Measurements from ENCODE around the gene CYRIA. TPM values are rescaled to one million over a fixed set of nuclear protein-coding genes. Genes with fewer than 3 reads are reported as not detected.

CYRIA gene
- total RNA-seq, 1 experiment from 2014 or later, result 183 TPM

DNA sequence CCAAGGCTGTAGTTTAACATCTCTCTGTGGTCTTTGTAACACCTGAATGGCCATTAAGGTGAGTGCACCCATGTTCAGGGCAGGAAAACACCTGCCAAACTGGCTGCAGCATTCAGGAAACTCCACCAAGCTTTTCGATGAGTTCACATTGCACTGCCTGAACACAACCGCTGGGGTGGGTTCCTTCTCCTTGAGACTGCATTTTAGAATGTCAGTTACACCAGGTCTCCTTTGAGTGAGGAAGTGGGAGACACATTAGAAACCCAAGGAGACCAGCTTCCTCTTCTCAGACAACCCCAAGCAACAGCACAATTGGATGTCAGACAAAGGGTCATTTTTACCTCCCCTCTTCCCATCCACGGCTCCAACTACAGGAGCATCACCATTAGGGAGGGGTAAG lies 35.2 kb downstream of the CYRIA start:
- Histone ChIP-seq H3K27ac (ENCODE audit: low read depth, low read length, poor library complexity, severe bottlenecking) (peak overlapping the region; percentile 94), H3K27me3 (replicated peaks; ENCODE audit: insufficient read depth, low read depth, low read length, poor library complexity) (no peaks in the 10 kb centered on the region), H3K9me3 (ENCODE audit: low read depth, low read length, poor library complexity, severe bottlenecking) (no peaks in the 10 kb centered on the region), H3K36me3 (ENCODE audit: insufficient read depth, low read length, poor library complexity, severe bottlenecking) (peaks cover 36% of the 10 kb centered on the region), H3K4me3 (ENCODE audit: low read depth, low read length, poor library complexity, severe bottlenecking) (no peak overlapping the region), H3K4me1 (ENCODE audit: insufficient read depth, low read length, poor library complexity, severe bottlenecking) (peaks cover 100% of the 10 kb centered on the region)
- no peak for TF ChIP-seq EZH2 (IDR thresholded peaks at IDR 0.05; ENCODE audit: borderline replicate concordance, low read depth, low read length, poor library complexity, severe bottlenecking)
- TF ChIP-seq, protein P1, sequence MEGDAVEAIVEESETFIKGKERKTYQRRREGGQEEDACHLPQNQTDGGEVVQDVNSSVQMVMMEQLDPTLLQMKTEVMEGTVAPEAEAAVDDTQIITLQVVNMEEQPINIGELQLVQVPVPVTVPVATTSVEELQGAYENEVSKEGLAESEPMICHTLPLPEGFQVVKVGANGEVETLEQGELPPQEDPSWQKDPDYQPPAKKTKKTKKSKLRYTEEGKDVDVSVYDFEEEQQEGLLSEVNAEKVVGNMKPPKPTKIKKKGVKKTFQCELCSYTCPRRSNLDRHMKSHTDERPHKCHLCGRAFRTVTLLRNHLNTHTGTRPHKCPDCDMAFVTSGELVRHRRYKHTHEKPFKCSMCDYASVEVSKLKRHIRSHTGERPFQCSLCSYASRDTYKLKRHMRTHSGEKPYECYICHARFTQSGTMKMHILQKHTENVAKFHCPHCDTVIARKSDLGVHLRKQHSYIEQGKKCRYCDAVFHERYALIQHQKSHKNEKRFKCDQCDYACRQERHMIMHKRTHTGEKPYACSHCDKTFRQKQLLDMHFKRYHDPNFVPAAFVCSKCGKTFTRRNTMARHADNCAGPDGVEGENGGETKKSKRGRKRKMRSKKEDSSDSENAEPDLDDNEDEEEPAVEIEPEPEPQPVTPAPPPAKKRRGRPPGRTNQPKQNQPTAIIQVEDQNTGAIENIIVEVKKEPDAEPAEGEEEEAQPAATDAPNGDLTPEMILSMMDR (conservative IDR thresholded peaks at IDR 0.05; ENCODE audit: low read depth, low read length), result no peak
- POLR2A ChIA-PET (ENCODE audit: low non-redundant PET), result no interaction called here
- no TSS peak for BruUV-seq (replicated peaks)
- CTCF ChIA-PET, result no interaction called here
- intact Hi-C loops (cut with micrococcal nuclease; ENCODE audit: unreplicated experiment), result loop anchor here (10.0 kb wide), 1 partner anchor 994 kb away; no protein-coding TSS in a partner anchor
- DNase-seq (ENCODE audit: low spot score), result no peak

DNA sequence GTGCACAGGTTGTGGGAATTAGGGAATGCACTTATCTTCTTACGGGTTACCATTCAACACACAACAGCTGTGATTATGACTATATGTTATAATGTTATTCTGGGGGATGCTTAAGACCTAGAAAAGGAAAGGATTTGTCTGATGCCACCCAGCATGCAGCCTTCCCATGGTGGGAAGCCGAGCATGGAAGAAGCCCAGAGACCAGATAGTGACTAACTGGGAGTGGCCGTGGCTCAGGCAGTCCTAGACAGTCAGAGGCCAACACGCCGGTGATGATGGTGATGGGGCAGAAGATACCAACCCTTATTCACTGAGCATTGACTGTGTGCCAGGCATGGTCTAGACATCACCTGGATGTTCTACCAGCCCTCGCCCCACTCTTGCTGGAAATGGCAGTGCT lies 35.9 kb downstream of the CYRIA start:
- intact Hi-C loops (cut with micrococcal nuclease; ENCODE audit: unreplicated experiment), result loop anchor here (10.0 kb wide), 1 partner anchor 995 kb away; no protein-coding TSS in a partner anchor
- no peak for DNase-seq (ENCODE audit: low spot score)
- no peak for TF ChIP-seq EZH2 (IDR thresholded peaks at IDR 0.05; ENCODE audit: borderline replicate concordance, low read depth, low read length, poor library complexity, severe bottlenecking)
- TF ChIP-seq, protein P1 (conservative IDR thresholded peaks at IDR 0.05; ENCODE audit: low read depth, low read length), result no peak
- ChIA-PET CTCF (no interaction called here), POLR2A (ENCODE audit: low non-redundant PET) (no interaction called here)
- no TSS peak for BruUV-seq (replicated peaks)
- Histone ChIP-seq H3K4me1 (ENCODE audit: insufficient read depth, low read length, poor library complexity, severe bottlenecking) (peaks cover 100% of the 10 kb centered on the region), H3K36me3 (ENCODE audit: insufficient read depth, low read length, poor library complexity, severe bottlenecking) (peaks cover 32% of the 10 kb centered on the region), H3K4me3 (ENCODE audit: low read depth, low read length, poor library complexity, severe bottlenecking) (no peak overlapping the region), H3K27me3 (replicated peaks; ENCODE audit: insufficient read depth, low read depth, low read length, poor library complexity) (no peaks in the 10 kb centered on the region), H3K27ac (ENCODE audit: low read depth, low read length, poor library complexity, severe bottlenecking) (peak overlapping the region; percentile 94), H3K9me3 (ENCODE audit: low read depth, low read length, poor library complexity, severe bottlenecking) (no peaks in the 10 kb centered on the region)

DNA sequence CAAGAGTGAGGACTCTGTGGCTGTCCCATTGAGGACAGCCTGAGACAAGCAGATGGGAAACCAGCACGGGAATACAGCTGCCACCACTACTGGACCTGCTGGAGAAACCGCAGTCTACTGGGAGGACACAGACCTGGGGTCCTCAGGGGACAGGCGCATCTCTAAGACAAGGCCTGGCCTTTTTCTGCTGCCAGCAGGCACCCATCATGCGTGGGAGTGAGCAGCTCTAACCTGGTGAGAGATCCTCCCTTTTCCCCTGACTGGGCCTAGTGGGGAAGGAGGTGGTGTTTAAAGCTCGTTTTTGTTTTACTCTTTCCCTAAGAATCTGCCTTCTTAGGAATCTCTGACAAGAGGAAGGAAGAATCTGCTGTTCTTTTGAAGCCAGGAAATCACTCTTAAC lies 36.6 kb downstream of the CYRIA start:
- TF ChIP-seq EZH2 (IDR thresholded peaks at IDR 0.05; ENCODE audit: borderline replicate concordance, low read depth, low read length, poor library complexity, severe bottlenecking), result no peak
- TF ChIP-seq, protein P1 (conservative IDR thresholded peaks at IDR 0.05; ENCODE audit: low read depth, low read length), result no peak
- CTCF ChIA-PET, result no interaction called here
- H3K27me3 ChIP-seq (replicated peaks; ENCODE audit: insufficient read depth, low read depth, low read length, poor library complexity), result no peaks in the 10 kb centered on the region
- intact Hi-C loops (cut with micrococcal nuclease; ENCODE audit: unreplicated experiment), result no loop called here
- no peak for DNase-seq (ENCODE audit: low spot score)
- H3K27ac ChIP-seq (ENCODE audit: low read depth, low read length, poor library complexity, severe bottlenecking), result peak overlapping the region; percentile 94
- no peak overlapping the region for H3K4me3 ChIP-seq (ENCODE audit: low read depth, low read length, poor library complexity, severe bottlenecking)
- POLR2A ChIA-PET (ENCODE audit: low non-redundant PET), result no interaction called here
- peaks cover 33% of the 10 kb centered on the region for H3K36me3 ChIP-seq (ENCODE audit: insufficient read depth, low read length, poor library complexity, severe bottlenecking)
- no TSS peak for BruUV-seq (replicated peaks)
- peaks cover 100% of the 10 kb centered on the region for H3K4me1 ChIP-seq (ENCODE audit: insufficient read depth, low read length, poor library complexity, severe bottlenecking)
- no peaks in the 10 kb centered on the region for H3K9me3 ChIP-seq (ENCODE audit: low read depth, low read length, poor library complexity, severe bottlenecking)
